Ammon's horn (tissue), 1 donor: ENCODE measurements around the gene FAM161A.
"Not testable (repeated sequence)": the region's sequence is repeated elsewhere in the genome, so short reads cannot be mapped to it uniquely, and the experiment has no call there.

Source experiments
- DNase-seq: peaks from one replicate; pipeline ENCODE4 v3.0.0-alpha.2; 2016; ENCODE audit warnings: low spot score

Gene FAM161A

GRCh38 chr2:61853847-61854563, at the start of gene FAM161A:
Gene FAM161A (minus strand): TSS chr2:61854060. CDS start chr2:61854041, 19 bp downstream.
- DNase-seq, result peak; percentile 88

- DNase-seq, result no peak
Observed at GRCh38 chr2:61900281-61900680, 46.4 kb upstream of the FAM161A start.

DNA sequence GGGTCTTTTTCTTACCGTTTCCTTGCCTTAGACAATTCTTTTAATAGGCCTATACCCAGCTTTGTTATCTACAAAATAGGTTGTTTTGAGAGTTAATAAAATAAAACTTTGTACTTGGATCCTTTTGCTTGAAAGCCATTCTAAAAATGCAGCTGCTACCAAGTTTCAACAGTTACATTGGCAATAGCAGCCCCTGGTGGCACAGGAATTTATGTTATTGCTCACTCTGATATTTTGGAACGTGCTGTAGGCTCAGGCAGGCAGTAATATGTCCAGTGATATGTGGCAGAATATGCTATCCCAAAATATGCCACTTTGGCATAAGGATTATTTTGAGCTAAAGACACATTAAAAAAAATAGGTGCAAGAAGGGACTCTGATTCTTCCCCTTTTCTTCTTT, 45.0 kb upstream of the FAM161A start:
- DNase-seq, result peak; percentile 51

- DNase-seq, result peak; percentile 88
Observed at GRCh38 chr2:61888267-61889055, 34.6 kb upstream of the FAM161A start, which contains the start of gene CCT4. Gene CCT4 (minus strand): TSS chr2:61888656. CDS start chr2:61888507, 149 bp downstream.

DNA sequence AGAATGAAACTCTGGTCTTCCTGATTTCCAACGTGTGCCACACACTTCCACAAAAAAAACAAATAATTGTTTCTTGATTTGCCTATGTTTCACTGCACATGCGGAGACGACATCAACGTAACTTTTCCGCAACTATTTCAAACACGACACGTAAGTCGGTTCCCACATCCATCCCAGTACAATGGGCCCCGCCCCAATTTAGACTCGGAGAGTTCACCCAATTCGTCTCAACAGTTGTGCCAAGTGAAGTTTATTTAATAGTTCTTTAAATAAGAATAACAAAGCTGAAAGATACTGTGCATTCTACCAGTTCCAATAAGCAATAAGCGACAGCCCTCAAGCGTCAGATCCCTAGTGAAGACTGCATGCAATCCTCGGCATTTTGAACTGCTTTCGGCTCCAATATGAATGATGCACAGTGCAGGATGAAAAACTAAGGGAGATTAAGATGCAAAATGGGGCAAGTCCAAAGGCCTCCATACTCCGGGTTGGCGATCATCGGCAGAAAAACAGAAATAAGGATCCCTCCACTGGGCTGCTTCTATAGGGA, 33.9 kb upstream of the FAM161A start:
- DNase-seq, result peak; percentile 36

DNA sequence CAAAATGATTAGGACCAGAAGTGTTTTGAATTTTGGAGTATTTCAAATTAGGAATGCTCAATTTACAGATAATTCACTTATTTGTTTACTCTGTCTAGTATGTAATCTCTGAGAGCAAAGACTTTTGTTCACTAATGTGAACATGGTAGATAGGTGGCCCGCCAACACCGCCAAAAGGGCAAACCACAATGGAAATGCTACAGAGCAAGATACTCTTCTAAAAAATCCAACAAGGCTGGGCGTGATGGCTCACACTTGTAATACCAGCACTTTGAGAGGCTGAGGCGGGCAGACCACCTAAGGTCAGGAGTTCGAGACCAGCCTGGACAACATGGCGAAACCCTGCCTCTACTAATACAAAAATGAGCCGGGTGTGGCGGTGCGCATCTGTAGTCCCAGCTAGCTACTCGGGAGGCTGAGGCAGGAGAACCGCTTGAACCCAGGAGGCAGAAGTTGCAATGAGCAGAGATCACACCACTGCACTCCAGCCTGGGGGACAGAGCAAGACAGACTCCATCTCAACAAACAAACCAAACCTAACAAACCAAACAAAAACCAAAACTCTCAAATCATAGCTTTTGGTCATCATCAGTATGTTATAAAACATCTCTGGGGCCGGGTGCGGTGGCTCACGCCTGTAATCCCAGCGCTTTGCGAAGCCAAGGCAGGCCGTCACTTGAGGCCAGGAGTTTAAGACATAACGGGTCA, 32.2 kb upstream of the FAM161A start:
- no peak for DNase-seq

GRCh38 chr2:61882850-61883249, 29.0 kb upstream of the FAM161A start:
- no peak for DNase-seq

DNA sequence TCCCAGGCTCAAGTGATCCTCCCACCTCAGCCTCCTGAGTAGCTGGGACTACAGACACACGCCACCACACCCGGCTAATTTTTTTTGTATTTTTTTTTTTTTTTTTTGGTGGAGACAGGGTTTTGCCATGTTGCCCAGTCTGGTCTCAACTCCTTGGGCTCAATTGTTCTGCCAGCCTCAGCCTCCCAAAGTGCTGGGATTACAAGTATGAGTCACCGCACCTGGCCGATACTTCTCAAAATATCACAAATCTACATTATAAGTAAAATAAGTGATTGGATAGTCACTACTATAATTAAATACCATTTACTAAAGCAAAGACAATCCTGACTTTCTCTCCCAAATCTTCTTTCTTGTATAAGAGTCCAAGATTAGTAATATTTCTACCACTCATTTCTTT, 25.5 kb upstream of the FAM161A start:
- DNase-seq, result not testable (repeated sequence)

DNA sequence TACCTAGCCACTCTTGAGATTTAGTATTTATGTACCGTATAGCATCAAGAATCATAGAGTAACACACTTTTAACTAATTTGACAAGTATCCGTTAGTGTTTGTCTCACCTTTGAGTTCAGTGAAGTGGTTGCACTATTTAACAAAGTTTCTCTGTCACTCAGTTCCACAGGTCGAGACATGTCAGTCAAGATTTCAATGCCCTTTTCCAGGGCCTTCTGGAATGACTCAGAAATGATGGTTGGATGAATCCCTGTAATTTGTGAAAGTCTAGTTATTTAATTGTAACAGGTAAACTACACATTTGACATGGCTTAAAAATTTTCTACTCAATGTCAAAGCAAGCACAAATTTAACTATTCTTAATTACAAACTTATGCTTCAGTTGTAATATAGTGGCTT, 24.9 kb upstream of the FAM161A start:
- no peak for DNase-seq

DNA sequence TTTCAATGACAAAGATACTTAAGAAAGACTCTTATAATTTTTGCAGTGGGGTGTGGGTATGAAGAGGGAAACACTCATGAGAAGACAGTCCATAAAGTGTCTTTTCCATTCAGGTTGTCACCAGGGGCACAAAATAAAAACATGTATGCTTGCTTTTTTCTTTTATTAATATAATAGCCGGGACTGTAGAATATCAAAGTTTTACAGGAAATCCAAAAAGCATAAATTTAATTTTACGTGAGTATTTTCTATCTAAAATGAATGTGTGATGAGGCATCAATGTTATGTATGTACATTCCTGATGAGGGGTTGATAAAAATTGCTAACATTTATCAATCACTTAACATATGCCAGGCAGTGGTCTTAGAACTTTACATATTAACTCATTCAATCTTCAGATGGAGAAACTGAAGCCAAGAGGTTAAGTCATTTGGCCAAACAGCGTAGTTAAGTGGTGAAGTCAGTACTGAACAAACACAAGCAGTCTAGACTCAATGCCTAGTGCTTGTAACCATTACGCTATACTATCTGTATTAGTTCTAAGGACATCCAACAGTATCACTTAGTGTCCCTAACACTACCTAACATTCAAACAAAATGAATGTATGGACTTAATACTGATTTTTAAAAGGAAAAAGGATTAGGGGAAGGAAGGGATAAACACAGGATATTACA, 23.8 kb upstream of the FAM161A start:
- no peak for DNase-seq

DNA sequence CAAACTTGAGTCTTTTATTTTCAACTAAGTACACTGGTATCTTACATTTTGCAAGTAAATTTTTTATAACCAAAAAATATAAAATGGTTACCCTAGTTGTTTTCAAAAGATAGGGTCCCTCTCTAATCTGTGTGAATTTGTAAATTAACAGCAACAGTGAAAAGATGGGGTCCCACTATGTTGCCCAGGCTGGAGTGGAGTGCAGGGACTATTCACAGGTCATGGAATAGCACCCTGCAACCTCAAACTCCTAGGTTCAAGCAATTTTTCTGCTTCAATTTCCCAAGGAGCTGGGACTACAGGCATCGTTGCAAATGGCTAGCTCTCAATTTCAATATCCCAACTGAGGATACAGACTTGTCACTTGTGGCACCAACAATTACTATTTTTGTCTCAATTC, 22.5 kb upstream of the FAM161A start:
- DNase-seq, result no peak

- DNase-seq, result not testable (repeated sequence)
Observed at GRCh38 chr2:61866482-61867089, 12.7 kb upstream of the FAM161A start.

DNA sequence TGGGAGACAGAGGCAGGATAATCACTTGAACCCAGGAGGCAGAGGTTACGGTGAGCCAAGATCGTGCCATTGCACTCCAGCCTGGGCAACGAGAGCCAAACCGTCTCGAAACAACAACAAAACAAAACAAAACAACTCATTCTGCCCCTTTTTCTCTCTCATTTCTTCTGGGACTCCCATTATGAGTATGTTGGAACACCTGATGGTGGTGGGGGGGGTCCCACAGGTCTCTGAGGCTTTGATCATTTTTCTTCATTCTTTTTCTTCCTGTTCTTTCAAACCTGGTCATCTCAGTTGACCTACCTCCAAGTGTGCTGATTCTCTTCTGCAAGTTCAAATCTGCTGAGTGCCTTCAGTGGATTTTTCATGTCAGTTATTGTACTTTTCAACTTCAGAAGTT, 8.2 kb upstream of the FAM161A start:
- no peak for DNase-seq

DNA sequence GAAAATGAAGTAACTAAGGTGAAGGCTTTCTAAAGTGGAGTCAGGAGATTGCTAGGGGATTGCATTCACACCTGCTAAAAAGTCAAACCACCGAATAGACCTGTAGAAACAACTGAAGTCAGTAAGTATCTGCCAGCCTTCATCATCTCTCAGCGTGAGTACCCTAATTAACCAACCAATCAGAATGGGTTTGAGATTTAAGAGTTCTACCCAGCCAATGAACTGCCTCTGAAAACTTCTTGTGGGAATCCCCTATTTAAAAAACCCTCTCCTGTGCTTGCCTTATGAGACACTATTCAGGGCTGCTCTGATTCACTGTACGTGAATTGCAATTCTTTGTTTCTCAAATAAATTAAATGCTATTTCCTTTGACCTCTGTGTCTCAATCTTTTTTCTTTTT, 3.4 kb upstream of the FAM161A start:
- DNase-seq, result no peak

DNA sequence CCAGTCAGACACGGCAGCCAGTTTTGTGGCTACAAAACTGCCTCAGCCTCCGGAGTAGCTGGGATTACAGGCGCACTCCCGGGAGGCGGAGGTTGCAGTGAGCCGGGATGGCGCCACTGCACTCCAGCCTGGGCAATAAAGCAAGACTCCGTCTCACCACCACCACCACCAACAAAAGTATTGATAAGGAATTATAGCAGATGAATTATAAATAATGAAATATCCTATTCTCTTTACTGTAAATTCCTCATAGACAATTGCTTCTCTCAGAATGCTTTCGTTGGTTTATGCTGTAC, 1.4 kb upstream of the FAM161A start:
- DNase-seq, result no peak

- peak; percentile 98 for DNase-seq
Observed at GRCh38 chr2:61854564-61855317, 881 bp upstream of the FAM161A start.

- DNase-seq, result peak; percentile 86
Observed at GRCh38 chr2:61853086-61853846, 594 bp downstream of the FAM161A start.

- DNase-seq, result not testable (repeated sequence)
Observed at GRCh38 chr2:61851270-61851669, 2.6 kb downstream of the FAM161A start.

GRCh38 chr2:61845320-61845719, 8.5 kb downstream of the FAM161A start:
- DNase-seq, result no peak

DNA sequence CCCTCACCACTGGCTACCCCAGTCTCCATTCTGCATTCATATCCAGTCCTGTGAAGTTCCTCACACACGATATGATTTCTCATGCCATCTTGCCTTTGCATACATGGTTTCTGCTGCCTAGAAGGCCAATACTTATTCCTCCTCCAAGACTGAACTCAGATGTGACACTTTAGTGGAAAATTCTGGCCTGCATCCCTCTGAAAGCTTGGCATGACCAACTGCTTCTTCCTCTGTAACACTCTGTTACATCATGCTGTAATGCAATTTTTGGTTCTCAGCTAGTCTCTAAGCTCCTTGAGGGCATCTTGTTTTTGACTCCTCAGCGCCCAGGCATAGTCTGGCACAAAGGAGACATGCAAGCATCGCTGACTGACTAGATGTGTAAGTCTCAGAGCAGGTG, 12.6 kb downstream of the FAM161A start:
- DNase-seq, result no peak
